Renal pelvis (tissue), 4 donors: Measurements from ENCODE around the gene XRN2. TPM values are rescaled to one million over a fixed set of nuclear protein-coding genes. Genes with fewer than 3 reads are reported as not detected.
"Not testable (repeated sequence)": the region's sequence is repeated elsewhere in the genome, so short reads cannot be mapped to it uniquely, and the experiment has no call there.

Experiments
- DNase-seq: peaks from one replicate; pipeline ENCODE4 v3.0.0-alpha.2; 2013
- polyA plus RNA-seq, 3 donors: library from polyadenylated mRNA; unstranded; fragments of 120-200 nt; gene quantifications; one replicate each; pipeline ENCODE4 v1.2.1, GENCODE V29; 2013; ENCODE audit not compliant: insufficient read length in 3 of 3

Gene XRN2
- polyA plus RNA-seq, 3 donors, result 90.3 to 95.1 (median 93.3) TPM

GRCh38 chr20:21340991-21341697 lies 38.0 kb downstream of the XRN2 start:
- no peak for DNase-seq

DNA sequence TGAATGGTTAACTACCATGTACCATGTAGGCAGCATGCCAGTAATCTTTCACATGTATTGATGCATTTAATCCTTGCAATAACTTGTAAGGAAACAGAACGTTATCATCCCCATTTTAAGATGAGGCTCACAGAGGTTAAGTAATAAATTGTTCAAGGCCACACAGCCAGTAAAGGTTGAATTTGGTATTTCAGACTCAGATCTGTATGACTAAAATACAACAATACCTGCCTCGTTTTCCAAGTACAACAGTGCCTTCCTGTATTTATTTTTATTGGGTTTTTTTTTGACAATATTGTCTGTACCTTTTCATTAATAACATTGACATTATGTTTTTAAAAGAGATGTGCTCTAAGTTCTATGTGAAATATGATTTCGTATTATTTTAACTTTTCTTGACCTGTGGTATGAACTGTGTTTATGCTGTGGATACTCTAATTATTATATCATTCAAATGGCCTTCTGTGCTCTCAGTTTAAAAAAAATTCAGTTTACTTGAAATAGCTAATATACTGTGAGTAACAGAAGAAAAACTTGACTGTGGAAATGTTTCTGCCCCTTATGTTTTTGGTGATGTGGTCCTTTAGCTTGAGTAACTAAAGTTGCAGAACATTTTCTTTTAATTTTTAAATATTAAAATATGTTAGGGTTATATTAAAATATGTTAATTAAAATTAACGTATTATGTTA lies 39.7 kb downstream of the XRN2 start:
- no peak for DNase-seq

DNA sequence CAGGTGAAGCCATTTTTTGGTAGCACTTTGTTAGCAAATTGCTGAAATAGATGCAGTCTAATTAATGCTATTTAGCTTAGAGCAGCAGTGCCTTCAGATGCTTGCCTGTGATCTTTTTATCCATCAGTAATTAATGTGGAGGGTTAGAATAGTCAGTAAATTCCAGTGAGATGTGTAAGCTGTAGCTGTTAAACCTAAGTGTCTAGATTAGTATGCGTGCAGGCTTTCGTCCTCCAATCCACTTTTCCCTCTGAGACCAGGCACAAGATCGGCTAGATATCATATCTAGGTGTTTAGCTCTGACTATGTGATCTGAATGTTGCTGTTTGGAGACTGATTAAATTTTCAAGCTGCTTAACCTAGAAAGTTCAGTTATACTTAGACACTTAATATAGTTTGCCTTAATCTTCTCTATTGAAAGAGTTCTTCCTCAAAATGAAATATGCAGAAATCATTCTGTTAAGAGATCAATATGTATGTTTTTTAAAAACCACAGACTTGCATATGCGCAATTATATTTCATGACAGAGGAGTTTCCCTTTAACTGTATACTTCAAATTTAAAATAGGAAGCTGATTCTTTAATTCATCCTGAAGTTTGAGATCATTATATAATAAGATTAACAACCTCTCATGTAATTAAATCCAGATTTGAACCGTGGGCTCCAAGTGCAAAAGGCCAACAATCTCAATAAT lies 41.2 kb downstream of the XRN2 start:
- DNase-seq, result no peak

GRCh38 chr20:21344961-21345360 lies 41.8 kb downstream of the XRN2 start:
- no peak for DNase-seq

- no peak for DNase-seq
Measured at GRCh38 chr20:21352703-21353102, 49.6 kb downstream of the XRN2 start.

GRCh38 chr20:21353236-21353635 lies 50.1 kb downstream of the XRN2 start:
- DNase-seq, result no peak

- no peak for DNase-seq
Measured at GRCh38 chr20:21355981-21356380, 52.9 kb downstream of the XRN2 start.

DNA sequence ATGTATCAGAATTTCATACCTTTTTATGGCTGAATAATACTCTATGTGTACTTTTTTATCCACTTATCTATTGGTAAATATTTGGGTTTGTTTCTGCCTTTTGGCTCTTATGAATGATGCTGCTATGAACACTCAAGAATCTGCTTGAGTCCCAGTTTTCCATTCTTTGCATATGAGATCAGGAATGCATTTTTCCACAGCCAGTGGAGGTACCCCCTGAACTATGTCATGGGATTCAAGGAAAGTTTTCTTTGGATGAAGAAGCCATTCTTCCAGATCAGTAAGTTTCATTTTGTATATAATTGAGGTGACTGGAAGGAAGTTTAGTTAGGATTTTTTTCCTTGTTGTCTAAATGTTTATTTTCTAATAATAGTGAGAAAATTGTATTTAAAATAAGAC lies 53.3 kb downstream of the XRN2 start:
- no peak for DNase-seq

DNA sequence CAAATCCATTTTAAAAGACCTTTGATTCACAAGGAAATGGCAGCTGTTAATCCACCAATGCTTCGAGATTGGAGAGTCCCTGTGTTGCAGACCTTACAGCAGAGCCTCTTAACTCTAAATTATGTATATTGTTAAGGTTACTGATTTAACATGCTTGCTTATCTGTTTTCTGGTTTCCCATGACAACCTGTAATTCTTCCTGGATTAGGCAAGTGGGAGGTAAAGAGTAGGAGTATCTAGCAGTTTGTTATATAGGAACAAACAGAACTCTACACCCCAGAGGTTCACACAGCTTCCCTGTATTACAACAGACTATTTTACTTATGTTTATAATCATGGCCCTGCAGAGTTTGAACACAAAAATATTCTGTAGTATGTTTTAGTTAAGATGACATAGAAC lies 54.7 kb downstream of the XRN2 start:
- DNase-seq, result peak; percentile 27

- no peak for DNase-seq
Measured at GRCh38 chr20:21358737-21359136, 55.6 kb downstream of the XRN2 start.

GRCh38 chr20:21360705-21361104 lies 57.6 kb downstream of the XRN2 start:
- no peak for DNase-seq

GRCh38 chr20:21361266-21361665 lies 58.1 kb downstream of the XRN2 start:
- DNase-seq, result no peak

DNA sequence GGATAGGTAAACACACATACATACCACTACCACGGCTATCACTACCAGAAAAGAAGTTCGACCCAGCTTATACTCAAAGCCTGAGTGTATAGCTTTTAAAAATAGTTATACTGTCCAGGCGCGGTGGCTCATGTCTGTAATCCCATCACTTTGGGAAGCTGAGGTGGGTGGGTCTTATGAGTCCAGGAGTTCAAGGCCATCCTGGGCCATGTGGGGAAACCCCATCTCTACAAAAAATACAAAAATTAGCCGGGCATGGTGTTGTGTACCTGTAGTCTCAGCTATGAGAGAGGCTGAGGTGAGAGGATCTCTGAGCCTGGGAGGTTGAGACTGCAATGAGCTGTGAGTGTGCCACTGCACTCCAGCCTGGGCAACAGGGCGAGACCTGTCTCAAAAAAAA lies 61.3 kb downstream of the XRN2 start:
- DNase-seq, result no peak

DNA sequence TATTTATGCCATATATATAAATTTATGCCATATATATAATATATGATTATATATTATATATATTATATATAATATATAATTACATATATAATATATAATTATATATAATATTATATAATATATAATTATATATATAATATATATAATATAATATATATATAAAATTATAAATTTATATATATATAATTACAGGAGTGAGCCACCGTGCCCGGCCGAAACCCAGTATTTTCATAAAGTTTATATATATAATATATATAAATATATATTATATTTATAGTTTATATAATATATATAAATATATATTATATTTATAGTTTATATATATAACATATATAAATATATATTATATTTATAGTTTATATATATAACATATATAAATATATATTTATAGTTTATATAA lies 62.6 kb downstream of the XRN2 start:
- no peak for DNase-seq

DNA sequence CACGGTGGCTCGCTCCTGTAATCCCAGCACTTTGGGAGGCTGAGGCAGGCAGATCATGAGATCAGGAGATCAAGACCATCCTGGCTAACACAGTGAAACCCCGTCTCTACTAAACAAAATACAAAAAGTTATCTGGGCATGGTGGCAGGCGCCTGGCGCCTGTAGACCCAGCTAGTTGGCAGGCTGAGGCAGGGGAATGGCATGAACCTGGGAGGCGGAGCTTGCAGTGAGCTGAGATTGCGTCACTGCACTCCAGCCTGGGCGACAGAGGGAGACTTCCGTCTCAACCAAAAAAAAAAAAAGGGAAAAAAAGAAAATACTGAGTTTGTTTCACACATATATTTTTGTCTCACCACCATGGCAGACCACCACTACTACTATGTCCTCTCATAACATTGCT lies 63.1 kb downstream of the XRN2 start:
- DNase-seq, result not testable (repeated sequence)

- DNase-seq, result no peak
Measured at GRCh38 chr20:21368791-21369190, 65.7 kb downstream of the XRN2 start.

DNA sequence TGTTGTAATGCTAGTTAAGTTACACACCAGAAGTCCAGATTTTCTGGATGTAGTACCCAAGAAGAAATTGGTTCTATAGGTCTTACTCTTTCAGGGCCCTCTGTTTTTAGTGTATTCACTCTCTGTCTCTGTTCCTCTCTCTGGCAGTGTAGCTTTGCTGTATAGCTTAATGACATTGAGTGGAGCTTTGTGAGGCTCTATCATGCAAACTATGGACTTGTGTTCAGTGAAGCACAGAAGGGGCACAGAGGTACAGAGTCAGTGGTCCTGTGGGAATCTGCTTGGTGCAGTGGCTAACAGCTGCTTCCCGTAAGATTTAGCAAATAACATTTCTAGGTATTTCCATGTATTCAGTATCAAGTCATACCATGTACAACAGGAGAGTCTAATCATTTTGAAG lies 68.1 kb downstream of the XRN2 start:
- no peak for DNase-seq

DNA sequence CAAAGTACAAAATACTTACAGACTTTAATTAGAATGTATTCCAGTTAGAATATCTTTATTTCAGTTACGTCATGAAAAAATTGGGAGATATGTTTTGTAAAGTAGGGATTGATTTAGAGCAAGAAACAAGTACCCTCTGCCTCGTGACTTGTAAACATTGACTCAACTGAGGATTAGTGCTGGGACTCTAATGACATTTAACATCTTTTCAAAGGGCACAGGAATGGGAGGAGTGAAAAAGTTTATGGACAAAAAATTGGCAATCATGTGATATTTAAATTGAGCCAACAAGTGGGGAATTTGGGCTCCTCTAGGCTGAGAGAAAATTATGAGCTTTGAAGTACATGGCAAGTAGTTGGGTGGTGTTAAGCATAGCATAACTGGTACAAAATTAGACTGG lies 68.9 kb downstream of the XRN2 start:
- no peak for DNase-seq

GRCh38 chr20:21373436-21373835 lies 70.3 kb downstream of the XRN2 start:
- no peak for DNase-seq

DNA sequence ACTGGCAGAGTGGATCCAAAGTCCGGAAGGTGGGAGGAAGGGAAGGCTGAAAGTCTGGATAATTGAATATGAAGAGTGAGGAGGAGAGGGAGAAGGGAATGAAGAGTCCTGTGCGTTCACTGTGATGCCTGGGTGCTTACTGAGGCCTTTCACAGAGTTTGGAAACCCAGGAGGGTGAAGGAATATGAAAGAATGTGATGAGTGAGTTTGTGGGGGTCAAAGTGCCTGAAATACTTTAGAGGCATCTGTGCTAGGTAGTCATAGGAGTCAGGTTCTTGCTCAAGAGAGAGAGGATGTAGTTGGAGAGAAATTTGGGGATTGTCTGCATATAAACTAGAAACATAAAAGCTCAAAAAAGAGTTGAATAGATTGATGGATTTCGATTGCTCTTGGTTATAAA lies 73.5 kb downstream of the XRN2 start:
- no peak for DNase-seq

DNA sequence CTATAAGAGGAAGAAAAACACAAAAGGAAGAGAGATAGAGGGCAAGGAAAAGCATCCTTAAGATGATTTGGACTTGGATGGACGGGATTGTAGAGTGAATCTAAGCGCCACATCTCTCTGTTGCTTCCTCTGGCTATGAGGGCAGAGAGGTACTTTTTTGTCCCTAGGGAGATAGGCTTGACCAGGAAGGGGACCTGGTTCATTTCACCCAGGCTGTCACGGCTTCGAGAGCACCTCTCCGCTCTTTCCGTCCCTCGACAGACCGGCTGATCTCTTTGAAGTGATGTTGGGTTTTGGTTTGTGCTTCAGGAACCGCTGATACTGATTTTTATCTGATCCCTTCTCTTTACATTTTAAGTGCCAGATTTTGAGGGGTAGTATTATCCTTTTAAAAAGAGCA lies 74.6 kb downstream of the XRN2 start:
- no peak for DNase-seq

DNA sequence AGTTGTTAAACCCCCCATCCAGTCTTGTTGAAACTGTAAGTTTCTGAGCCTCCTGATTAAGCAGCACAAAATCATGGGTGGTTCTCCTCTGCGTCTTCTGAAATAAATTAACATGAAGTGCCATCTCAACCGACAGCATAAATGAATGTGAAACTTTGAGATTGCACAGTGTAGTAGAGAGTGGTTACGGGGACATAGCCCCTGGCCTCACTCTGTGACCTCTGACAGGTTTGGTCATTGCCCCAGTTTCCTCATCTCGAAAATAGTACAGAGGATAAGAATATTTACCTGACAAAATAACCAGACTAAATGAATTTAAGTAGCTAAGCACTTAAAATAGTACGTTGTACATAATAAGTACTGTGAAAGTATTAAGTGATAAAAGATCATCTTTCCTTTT lies 75.1 kb downstream of the XRN2 start:
- no peak for DNase-seq

DNA sequence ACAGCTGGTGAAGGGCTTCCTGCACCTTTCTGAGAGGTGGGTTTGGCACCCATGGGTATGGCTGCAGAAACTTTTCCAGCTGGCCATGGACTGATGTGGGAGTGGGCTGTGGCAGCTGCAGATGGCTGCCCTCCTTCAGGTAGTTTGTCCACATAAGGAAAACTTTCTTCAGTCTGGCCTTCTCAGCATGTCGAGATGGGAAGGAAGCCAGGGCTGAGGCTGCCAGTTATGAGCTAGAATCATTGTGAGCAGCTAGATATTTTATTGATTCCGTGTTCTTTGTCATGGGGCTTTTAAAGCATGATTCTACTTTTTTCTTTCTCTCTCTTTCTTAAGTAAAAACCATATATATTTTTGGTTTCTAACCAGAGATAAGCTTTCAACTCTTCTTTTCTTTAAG lies 77.6 kb downstream of the XRN2 start:
- no peak for DNase-seq
